GM12875 (cell line): ENCODE data around the gene COL13A1.

ENCODE experiments used
- H3K4me3 ChIP-seq: one replicate; pipeline ENCODE4 v1.5.1; 2011; ENCODE audit warnings: low read depth, low read length, control low read depth
- CTCF ChIP-seq: IDR thresholded peaks from 2 replicates; pipeline ENCODE4 v1.5.1; 2011; ENCODE audit warnings: low read depth, mild to moderate bottlenecking, control low read depth, inconsistent platforms, low read length, moderate library complexity, borderline replicate concordance; ENCODE audit not compliant: insufficient read depth

COL13A1 gene

GRCh38 chr10:69772933-69773704 is 28.6 kb upstream of the COL13A1 start:
- TF ChIP-seq CTCF = no peak
- H3K4me3 ChIP-seq = no peak overlapping the region

- no peak overlapping the region for H3K4me3 ChIP-seq
- TF ChIP-seq CTCF = no peak
Measured at GRCh38 chr10:69774596-69774995, 27.1 kb upstream of the COL13A1 start.

GRCh38 chr10:69780077-69780476 is 21.6 kb upstream of the COL13A1 start:
- no peak for TF ChIP-seq CTCF
- no peak overlapping the region for H3K4me3 ChIP-seq

- H3K4me3 ChIP-seq = no peak overlapping the region
- TF ChIP-seq CTCF = no peak
Measured at GRCh38 chr10:69781576-69781975, 20.1 kb upstream of the COL13A1 start.

- TF ChIP-seq CTCF = no peak
- no peak overlapping the region for H3K4me3 ChIP-seq
Measured at GRCh38 chr10:69783515-69783914, 18.2 kb upstream of the COL13A1 start.

GRCh38 chr10:69786791-69787190 is 14.9 kb upstream of the COL13A1 start:
- H3K4me3 ChIP-seq = no peak overlapping the region
- no peak for TF ChIP-seq CTCF

- TF ChIP-seq CTCF = no peak
Measured at GRCh38 chr10:69787681-69788080, 14.0 kb upstream of the COL13A1 start.

More at GRCh38 chr10:69787681-69788080, 14.0 kb upstream of the COL13A1 start:
- H3K4me3 ChIP-seq = no peak overlapping the region
